Smooth muscle cell (in vitro differentiated cells): ENCODE results near the gene PCNT. TPM values are rescaled to one million over a fixed set of nuclear protein-coding genes. Genes with fewer than 3 reads are reported as not detected.

Experiments
- DNase-seq: peaks from one replicate; lab custom pipeline; 2025; ENCODE audit not compliant: unreplicated experiment; lab: John Stamatoyannopoulos, UW
- H2AFZ ChIP-seq: fragments of 200-600 bp; sonication (generic); 2 replicates; pipeline ENCODE4 v1.6.0; 2016; ENCODE audit warnings: antibody characterized with exemption, low read depth, mild to moderate bottlenecking
- H3F3A ChIP-seq: fragments of 200-600 bp; sonication (generic); 2 replicates; pipeline ENCODE4 v1.6.0; 2017; ENCODE audit warnings: antibody characterized with exemption, low read depth
- H3K27ac ChIP-seq: fragments of 200-600 bp; sonication (generic); 2 replicates; pipeline ENCODE4 v1.5.1; 2016; ENCODE audit warnings: low read depth, mild to moderate bottlenecking
- H3K27me3 ChIP-seq: fragments of 200-600 bp; sonication (generic); 2 replicates; pipeline ENCODE4 v1.6.1; 2016; ENCODE audit warnings: low read depth, mild to moderate bottlenecking
- H3K36me3 ChIP-seq: fragments of 200-600 bp; sonication (generic); 2 replicates; pipeline ENCODE4 v1.5.1; 2016; ENCODE audit warnings: low read depth
- H3K4me1 ChIP-seq: fragments of 200-600 bp; sonication (generic); 2 replicates; pipeline ENCODE4 v1.5.1; 2016; ENCODE audit warnings: low read depth
- H3K4me2 ChIP-seq: fragments of 200-600 bp; sonication (generic); 2 replicates; pipeline ENCODE4 v1.6.0; 2016; ENCODE audit warnings: mild to moderate bottlenecking
- H3K4me3 ChIP-seq: fragments of 200-600 bp; sonication (generic); 2 replicates; pipeline ENCODE4 v1.5.1; 2016; ENCODE audit warnings: mild to moderate bottlenecking
- H3K79me2 ChIP-seq: fragments of 200-600 bp; sonication (generic); 2 replicates; pipeline ENCODE4 v1.6.0; 2016; ENCODE audit warnings: low read depth, mild to moderate bottlenecking
- H3K9ac ChIP-seq: fragments of 200-600 bp; sonication (generic); 2 replicates; pipeline ENCODE4 v1.6.0; 2016; ENCODE audit warnings: low read depth
- H3K9me3 ChIP-seq: fragments of 200-600 bp; sonication (generic); replicated peaks from 2 replicates; pipeline ENCODE4 v1.5.1; 2016; ENCODE audit warnings: low read depth
- H4K20me1 ChIP-seq: fragments of 200-600 bp; sonication (generic); 2 replicates; pipeline ENCODE4 v1.6.0; 2016; ENCODE audit warnings: low read depth
- WGBS: methylation state at CpG from one replicate; pipeline ENCODE4 v1.1.7; 2016; ENCODE audit warnings: low lambda C conversion rate; 5-methylcytosine and 5-hydroxymethylcytosine counted together
- polyA plus RNA-seq: library from polyadenylated mRNA; unstranded; fragments of >200 nt; fragmentation: Nextera tagmentation; extraction: Ambion mirVana; gene quantifications from 2 replicates; pipeline ENCODE4 v1.2.1, GENCODE V29; 2016
- total RNA-seq: library from RNA; depleted of rRNA; stranded (reverse); fragments of >200 nt; gene quantifications from 2 replicates; pipeline ENCODE4 v1.2.3, GENCODE V29; 2014
- TF ChIP-seq, protein P1 (sequence below): fragments of 200-600 bp; sonication (generic); IDR thresholded peaks from 2 replicates; pipeline ENCODE4 v1.5.1; 2017; ENCODE audit warnings: borderline replicate concordance, mild to moderate bottlenecking, antibody characterized with exemption; ENCODE audit not compliant: insufficient read depth, poor library complexity, severe bottlenecking

Gene PCNT
- total and polyA plus RNA-seq, 2 experiments from 2014 or later: 9.3 to 10.8 TPM

DNA sequence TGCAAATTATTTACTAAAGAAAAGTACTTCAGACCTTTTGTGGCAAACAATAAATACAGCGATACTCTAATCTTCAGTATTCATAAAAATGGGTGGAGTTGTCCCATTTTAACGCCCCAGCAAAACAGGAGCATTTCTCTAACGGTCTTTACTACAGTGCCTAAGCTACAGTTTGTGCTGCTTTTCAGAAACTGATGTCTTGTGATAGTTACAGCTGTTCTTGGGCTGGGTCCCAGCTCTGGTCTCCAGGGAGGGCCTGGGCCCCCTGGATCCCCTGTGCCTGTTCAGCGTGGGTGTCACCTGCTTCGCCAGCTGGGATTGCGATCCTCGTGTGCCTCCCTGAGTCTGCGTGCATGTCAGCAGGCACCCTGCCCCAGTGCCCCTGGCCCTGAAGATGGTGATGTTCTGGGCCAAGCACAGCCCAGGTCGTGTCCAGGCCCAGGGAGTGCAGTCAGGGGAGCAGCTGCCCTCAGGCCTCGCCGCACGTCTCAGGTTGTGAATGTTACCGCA, 70.7 kb downstream of the PCNT start:
- TF ChIP-seq, protein P1, sequence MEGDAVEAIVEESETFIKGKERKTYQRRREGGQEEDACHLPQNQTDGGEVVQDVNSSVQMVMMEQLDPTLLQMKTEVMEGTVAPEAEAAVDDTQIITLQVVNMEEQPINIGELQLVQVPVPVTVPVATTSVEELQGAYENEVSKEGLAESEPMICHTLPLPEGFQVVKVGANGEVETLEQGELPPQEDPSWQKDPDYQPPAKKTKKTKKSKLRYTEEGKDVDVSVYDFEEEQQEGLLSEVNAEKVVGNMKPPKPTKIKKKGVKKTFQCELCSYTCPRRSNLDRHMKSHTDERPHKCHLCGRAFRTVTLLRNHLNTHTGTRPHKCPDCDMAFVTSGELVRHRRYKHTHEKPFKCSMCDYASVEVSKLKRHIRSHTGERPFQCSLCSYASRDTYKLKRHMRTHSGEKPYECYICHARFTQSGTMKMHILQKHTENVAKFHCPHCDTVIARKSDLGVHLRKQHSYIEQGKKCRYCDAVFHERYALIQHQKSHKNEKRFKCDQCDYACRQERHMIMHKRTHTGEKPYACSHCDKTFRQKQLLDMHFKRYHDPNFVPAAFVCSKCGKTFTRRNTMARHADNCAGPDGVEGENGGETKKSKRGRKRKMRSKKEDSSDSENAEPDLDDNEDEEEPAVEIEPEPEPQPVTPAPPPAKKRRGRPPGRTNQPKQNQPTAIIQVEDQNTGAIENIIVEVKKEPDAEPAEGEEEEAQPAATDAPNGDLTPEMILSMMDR: no peak
- H3K36me3 ChIP-seq: no peaks in the 10 kb centered on the region
- no peaks in the 10 kb centered on the region for H4K20me1 ChIP-seq
- DNase-seq: no peak
- H3F3A ChIP-seq: no peaks in the 10 kb centered on the region
- no peaks in the 10 kb centered on the region for H3K27me3 ChIP-seq
- no peak overlapping the region for H2AFZ ChIP-seq
- no peak overlapping the region for H3K27ac ChIP-seq
- WGBS: 98% methylated on average over 13 of the region's 13 CpGs
- H3K4me3 ChIP-seq: no peak overlapping the region
- no peaks in the 10 kb centered on the region for H3K4me1 ChIP-seq
- H3K4me2 ChIP-seq: no peak overlapping the region
- no peaks in the 10 kb centered on the region for H3K9me3 ChIP-seq
- no peaks in the 10 kb centered on the region for H3K79me2 ChIP-seq
- H3K9ac ChIP-seq: no peak overlapping the region

DNA sequence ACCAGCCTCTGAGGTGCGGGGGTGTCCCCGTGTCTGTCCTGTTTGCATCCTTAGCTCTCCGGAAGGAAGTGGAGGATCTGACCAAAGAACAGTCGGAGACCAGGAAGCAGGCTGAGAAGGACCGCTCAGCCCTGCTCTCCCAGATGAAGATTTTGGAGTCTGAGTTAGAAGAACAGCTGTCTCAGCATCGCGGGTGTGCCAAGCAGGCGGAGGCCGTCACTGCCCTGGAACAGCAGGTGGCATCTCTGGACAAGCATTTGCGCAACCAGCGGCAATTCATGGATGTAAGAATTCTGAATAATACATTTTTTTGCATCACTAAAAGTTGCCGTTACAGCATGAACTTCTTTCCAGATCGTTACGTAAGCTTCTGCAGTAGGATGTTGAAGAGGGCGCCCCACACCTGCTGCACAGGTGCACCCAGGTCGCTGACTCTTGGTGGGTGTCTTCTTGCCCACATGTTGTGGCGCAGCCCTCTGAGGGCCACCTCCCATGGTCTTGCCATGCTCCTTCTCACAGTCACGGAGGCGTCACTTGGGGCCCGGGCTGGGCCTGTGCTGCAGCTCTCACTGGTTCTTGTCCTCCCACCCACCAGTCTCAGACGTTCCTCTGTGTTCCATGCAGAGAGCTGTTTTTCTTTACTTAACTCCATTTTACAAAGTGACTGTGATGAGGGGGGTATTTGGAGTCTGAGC, 73.4 kb downstream of the PCNT start:
- 96% methylated on average over 21 of the region's 21 CpGs for WGBS
- H3K9ac ChIP-seq: no peak overlapping the region
- no peak overlapping the region for H3K4me3 ChIP-seq
- TF ChIP-seq, protein P1: no peak
- no peak overlapping the region for H3K4me2 ChIP-seq
- no peak overlapping the region for H3K27ac ChIP-seq
- DNase-seq: no peak
- H4K20me1 ChIP-seq: no peaks in the 10 kb centered on the region
- H3F3A ChIP-seq: no peaks in the 10 kb centered on the region
- no peaks in the 10 kb centered on the region for H3K79me2 ChIP-seq
- no peaks in the 10 kb centered on the region for H3K4me1 ChIP-seq
- H2AFZ ChIP-seq: no peak overlapping the region
- no peaks in the 10 kb centered on the region for H3K9me3 ChIP-seq
- no peaks in the 10 kb centered on the region for H3K27me3 ChIP-seq
- H3K36me3 ChIP-seq: peaks cover 3% of the 10 kb centered on the region

DNA sequence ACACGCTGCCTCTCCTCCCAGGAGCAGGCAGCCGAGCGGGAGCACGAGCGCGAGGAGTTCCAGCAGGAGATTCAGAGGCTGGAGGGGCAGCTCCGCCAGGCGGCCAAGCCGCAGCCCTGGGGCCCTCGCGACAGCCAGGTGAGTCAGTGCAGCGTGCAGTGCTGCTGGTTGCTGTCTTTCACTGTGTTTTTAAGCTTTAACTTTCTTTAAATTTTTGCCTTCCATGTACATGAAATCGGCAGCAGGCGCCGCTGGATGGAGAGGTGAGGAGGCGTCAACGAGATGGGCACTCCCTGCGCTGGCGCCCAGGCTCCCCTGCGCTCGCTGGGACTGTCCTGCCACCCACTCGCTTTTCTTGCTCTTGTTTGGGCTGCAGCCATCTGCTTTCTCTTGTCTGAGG, 74.0 kb downstream of the PCNT start:
- Histone ChIP-seq H3K79me2 (no peaks in the 10 kb centered on the region), H3K27me3 (no peaks in the 10 kb centered on the region), H3K27ac (no peak overlapping the region), H3K9me3 (no peaks in the 10 kb centered on the region), H3K36me3 (peaks cover 3% of the 10 kb centered on the region), H2AFZ (no peak overlapping the region), H3K4me1 (no peaks in the 10 kb centered on the region), H4K20me1 (no peaks in the 10 kb centered on the region), H3K4me2 (no peak overlapping the region), H3F3A (no peaks in the 10 kb centered on the region), H3K9ac (no peak overlapping the region), H3K4me3 (no peak overlapping the region)
- DNase-seq: no peak
- TF ChIP-seq, protein P1: no peak
- WGBS: 98% methylated on average over 22 of the region's 22 CpGs

DNA sequence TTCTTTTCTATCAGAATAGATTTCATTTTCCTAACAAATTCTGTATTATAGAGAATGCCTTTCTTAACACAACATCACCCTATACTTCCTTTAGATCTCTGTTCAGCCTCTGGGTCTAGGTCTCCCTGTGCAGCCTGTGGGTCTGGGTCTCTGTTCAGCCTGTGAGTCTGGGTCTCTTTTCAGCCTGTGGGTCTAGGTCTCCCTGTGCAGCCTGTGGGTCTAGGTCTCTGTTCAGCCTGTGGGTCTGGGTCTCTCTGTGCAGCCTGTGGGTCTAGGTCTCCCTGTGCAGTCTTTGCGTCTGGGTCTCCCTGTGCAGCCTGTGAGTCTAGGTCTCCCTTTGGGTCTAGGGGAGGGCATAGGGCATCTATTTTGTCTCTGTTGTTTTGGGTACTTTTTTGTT, 75.2 kb downstream of the PCNT start:
- DNase-seq: no peak
- TF ChIP-seq, protein P1: no peak
- 84% methylated on average over 1 of the region's 1 CpG for WGBS

More for the DNA sequence above, 75.2 kb downstream of the PCNT start:
- H3K9ac ChIP-seq: no peak overlapping the region
- no peaks in the 10 kb centered on the region for H3K79me2 ChIP-seq
- H3K36me3 ChIP-seq: peaks cover 3% of the 10 kb centered on the region
- H3K27ac ChIP-seq: no peak overlapping the region
- no peaks in the 10 kb centered on the region for H4K20me1 ChIP-seq
- no peaks in the 10 kb centered on the region for H3K9me3 ChIP-seq
- H3K4me2 ChIP-seq: no peak overlapping the region
- no peak overlapping the region for H3K4me3 ChIP-seq
- H2AFZ ChIP-seq: no peak overlapping the region
- no peaks in the 10 kb centered on the region for H3F3A ChIP-seq
- H3K27me3 ChIP-seq: no peaks in the 10 kb centered on the region
- H3K4me1 ChIP-seq: no peaks in the 10 kb centered on the region
